Epithelial cell of esophagus (primary cell): ENCODE results near the gene FAM186B.
A peak's percentile ranks its signal among the peaks of the same experiment; 100 is the strongest.

ENCODE experiments used
- DNase-seq: peaks from one replicate; pipeline ENCODE4 v3.0.0; 2010; ENCODE audit warnings: low read depth
- H3K4me3 ChIP-seq: 2 replicates; pipeline ENCODE4 v1.5.1; 2011; ENCODE audit warnings: mild to moderate bottlenecking, low read length, control low read depth
- TF ChIP-seq, protein P1 (sequence below): IDR thresholded peaks from 2 replicates; pipeline ENCODE4 v1.5.1; 2011; ENCODE audit warnings: low read depth, mild to moderate bottlenecking, low read length, control low read depth, inconsistent platforms; ENCODE audit not compliant: insufficient read depth; ENCODE audit errors: missing control alignments

The FAM186B gene

DNA sequence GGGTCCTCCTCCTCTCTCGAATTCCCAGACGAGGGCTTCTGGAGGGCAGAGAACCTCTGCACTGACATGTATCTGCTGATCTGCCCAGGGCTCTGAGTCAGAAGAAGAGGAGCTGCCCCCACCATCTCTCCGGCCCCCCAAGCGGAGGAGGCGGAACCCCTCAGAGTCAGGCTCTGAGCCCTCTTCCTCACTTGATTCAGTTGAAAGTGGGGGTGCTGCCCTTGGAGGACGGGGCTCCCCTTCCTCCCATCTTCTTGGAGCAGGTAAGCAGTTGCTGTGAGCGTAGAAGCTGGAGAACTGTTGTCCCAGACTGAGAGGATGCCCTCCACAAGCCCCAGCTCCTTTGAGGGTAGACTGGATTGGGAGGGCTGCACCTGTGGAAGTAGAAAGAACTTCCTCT, 37.7 kb upstream of the FAM186B start:
- TF ChIP-seq, protein P1, sequence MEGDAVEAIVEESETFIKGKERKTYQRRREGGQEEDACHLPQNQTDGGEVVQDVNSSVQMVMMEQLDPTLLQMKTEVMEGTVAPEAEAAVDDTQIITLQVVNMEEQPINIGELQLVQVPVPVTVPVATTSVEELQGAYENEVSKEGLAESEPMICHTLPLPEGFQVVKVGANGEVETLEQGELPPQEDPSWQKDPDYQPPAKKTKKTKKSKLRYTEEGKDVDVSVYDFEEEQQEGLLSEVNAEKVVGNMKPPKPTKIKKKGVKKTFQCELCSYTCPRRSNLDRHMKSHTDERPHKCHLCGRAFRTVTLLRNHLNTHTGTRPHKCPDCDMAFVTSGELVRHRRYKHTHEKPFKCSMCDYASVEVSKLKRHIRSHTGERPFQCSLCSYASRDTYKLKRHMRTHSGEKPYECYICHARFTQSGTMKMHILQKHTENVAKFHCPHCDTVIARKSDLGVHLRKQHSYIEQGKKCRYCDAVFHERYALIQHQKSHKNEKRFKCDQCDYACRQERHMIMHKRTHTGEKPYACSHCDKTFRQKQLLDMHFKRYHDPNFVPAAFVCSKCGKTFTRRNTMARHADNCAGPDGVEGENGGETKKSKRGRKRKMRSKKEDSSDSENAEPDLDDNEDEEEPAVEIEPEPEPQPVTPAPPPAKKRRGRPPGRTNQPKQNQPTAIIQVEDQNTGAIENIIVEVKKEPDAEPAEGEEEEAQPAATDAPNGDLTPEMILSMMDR, result no peak
- no peak for DNase-seq
- H3K4me3 ChIP-seq, result no peak overlapping the region

DNA sequence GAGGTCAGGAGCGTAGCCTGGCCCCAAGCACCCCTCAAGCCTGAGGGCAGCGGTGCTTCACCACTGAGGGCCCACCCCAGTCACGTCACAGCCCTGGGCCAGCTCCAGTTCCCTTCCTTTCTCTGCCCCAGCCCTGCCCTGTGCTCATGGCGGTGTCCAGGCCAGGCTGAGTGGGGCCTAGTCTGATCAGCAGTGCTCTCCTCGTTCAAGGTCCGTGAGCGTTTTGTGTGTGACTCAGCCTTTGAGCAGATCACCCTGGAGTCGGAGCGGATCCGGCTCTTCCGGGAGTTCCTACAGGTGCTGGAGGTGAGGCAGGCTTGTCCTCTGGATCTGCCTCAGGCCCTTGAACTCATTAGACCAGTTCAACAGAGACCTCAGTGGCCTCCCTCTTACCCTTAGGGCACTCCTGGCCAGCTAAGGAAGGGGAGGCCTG, 36.9 kb upstream of the FAM186B start:
- TF ChIP-seq, protein P1, result no peak
- peak; percentile 80 for DNase-seq
- no peak overlapping the region for H3K4me3 ChIP-seq

DNA sequence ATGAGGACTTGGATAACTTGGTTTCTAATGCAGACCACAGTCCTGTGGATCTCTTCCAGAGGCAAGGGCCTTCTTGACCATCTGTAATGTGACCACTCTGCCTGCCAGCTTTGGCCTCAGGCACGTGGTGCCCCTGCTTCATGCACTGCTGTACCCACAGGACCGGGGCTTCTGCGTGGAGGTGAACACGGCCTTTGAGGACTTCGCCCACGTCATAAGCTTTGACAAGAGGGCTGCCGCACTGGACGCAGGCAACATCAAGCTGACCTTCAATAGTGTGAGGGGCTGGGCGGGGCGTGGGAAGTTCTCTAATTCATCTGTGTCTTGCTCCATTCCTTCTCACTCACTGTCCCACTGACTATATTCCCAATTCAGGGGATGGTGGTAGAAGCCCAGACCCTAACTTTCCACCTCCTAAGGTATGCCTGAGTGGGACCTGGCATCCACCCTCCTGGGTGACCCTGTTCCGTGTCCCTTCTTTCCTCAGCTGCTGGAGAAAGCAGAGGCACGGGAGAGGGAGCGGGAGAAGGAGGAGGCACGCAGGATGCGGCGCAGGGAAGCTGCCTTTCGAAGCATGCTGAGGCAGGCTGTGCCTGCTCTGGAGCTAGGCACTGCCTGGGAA, 36.4 kb upstream of the FAM186B start:
- no peak for DNase-seq
- H3K4me3 ChIP-seq, result no peak overlapping the region
- TF ChIP-seq, protein P1, result no peak

DNA sequence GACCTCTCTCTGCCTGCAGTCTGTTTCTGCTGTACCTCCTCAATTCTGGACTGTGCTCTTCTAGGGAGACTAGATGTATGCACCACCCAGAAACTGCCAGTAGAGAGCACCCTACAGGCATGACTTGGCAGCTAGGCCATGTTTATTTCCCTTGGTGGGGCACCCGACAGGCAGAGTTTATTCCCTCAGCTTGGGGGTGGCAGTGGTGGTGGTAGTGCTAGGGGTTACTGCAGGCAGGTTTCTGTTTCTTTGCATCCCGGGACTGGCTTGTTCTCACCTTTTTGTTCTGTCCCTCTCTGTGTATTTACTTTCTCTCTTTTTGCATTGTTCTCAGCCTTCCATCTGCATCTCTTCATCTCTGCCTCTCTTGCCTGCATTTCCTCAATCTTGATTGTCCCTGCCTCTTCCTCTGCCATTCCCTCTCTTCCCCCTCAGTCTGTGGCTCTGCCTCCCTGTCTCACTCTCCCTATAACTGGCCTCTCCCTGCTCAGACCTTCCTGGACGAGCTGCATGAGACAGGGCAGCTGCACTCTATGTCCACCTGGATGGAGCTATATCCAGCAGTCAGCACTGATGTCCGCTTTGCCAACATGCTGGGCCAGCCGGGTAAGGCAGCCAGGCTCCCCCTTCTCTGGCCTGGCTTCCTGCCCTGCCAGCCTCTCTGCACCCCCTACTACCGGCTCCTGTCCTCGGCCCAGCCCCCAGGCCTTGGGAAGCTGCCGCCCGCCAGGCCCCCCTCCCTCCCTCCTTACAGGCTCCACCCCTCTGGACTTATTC, 31.7 kb upstream of the FAM186B start:
- no peak overlapping the region for H3K4me3 ChIP-seq
- TF ChIP-seq, protein P1, result peak; percentile 81
- DNase-seq, result peak; percentile 68

DNA sequence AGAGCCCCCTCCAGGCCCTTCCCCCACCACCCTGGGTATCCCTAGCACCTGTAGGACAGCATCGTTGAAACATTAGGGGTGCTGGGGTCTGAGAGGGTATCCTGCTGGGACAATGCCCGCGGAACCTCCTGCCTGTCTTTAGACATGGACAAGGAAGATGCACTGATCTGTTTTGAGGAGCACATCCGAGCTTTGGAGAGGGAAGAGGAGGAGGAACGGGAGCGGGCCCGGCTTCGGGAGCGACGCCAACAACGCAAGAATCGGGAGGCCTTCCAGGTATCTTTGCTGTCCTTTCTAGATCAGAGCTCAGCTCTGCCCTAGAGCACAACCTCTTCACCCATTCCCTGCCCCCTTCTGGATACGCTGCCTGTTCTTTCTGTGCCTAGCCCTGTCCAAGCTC, 31.1 kb upstream of the FAM186B start:
- H3K4me3 ChIP-seq, result no peak overlapping the region
- TF ChIP-seq, protein P1, result no peak
- no peak for DNase-seq

DNA sequence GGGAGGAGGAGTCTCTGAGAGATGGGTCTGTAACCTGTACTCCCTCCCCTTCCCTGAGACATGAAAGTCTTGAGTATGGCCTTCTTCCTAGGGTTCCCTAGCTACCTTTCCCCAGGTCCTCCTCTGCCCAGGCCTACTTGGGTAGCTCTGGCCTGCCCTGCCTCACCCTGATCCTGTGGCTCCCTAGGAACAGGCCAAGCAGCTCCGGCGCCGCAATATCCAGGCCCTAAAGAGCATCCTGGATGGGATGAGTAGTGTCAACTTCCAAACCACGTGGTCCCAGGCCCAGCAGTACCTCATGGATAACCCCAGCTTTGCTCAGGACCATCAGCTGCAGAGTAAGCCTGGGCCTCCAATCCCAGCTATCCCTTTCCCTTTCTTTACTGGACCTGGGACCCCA, 30.2 kb upstream of the FAM186B start:
- no peak for DNase-seq
- TF ChIP-seq, protein P1, result no peak
- H3K4me3 ChIP-seq, result no peak overlapping the region

DNA sequence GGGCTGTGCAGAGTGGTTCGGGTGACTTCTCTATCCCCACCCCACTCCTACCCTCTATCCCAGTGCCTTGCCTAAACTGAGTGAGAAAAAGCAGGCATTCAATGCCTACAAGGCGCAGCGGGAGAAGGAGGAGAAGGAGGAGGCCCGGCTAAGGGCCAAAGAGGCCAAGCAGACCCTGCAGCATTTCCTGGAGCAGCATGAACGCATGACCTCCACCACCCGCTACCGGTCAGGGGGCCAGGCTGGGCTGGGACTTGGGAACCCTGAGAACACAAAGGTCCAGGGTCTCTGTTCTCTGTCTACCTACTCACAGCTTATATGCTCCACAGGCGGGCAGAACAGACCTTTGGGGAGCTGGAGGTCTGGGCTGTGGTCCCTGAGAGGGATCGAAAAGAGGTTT, 29.6 kb upstream of the FAM186B start:
- no peak overlapping the region for H3K4me3 ChIP-seq
- TF ChIP-seq, protein P1, result no peak

More for the DNA sequence above, 29.6 kb upstream of the FAM186B start:
- no peak for DNase-seq
